Left ventricle myocardium inferior (tissue), 1 donor: Measurements from ENCODE around the gene FBXL7. TPM values are rescaled to one million over a fixed set of nuclear protein-coding genes. Genes with fewer than 3 reads are reported as not detected.

Source experiments
- DNase-seq: peaks from one replicate; pipeline ENCODE4 v3.0.0-alpha.2; 2020
- H3K27ac ChIP-seq: fragments of 200-600 bp; replicated peaks from 2 replicates; pipeline ENCODE4 v1.8.0; 2021
- H3K27me3 ChIP-seq: fragments of 200-600 bp; 2 replicates; pipeline ENCODE4 v1.8.0; 2021; ENCODE audit warnings: low read depth
- H3K36me3 ChIP-seq: fragments of 200-600 bp; 2 replicates; pipeline ENCODE4 v1.8.0; 2021
- H3K4me1 ChIP-seq: fragments of 200-600 bp; 2 replicates; pipeline ENCODE4 v1.8.0; 2021
- H3K4me3 ChIP-seq: fragments of 200-600 bp; 2 replicates; pipeline ENCODE4 v1.8.0; 2021; ENCODE audit warnings: mild to moderate bottlenecking, moderate library complexity
- H3K9me3 ChIP-seq: fragments of 200-600 bp; replicated peaks from 2 replicates; pipeline ENCODE4 v1.8.0; 2021
- CTCF ChIP-seq: fragments of 200-600 bp; IDR thresholded peaks from 2 replicates; pipeline ENCODE4 v1.8.0; 2021; ENCODE audit warnings: antibody characterized with exemption, mild to moderate bottlenecking, borderline replicate concordance
- intact Hi-C: fragments of 100-400 bp; cut with micrococcal nuclease; formaldehyde crosslinking; loops from one replicate; pipeline ENCODE4 v1.11.0; 2022
- total RNA-seq: library from RNA; stranded (reverse); fragmentation: NEBNext Ultra II Directional; extraction: Animal tissue kit (Norgen Biotek cat#: 25700); gene quantifications from one replicate; pipeline ENCODE4 v1.2.1, GENCODE V29; 2021
- donor health status: DM: no; HTN: yes; CAD: no; lungs with severe emphysema.

FBXL7 gene
- total RNA-seq, 1 donor from 2014 or later: 27.7 TPM

GRCh38 chr5:15526413-15526812 is 26.4 kb downstream of the FBXL7 start:
- no peak for TF ChIP-seq CTCF
- DNase-seq: no peak
- Histone ChIP-seq H3K27ac (no peak overlapping the region), H3K9me3 (no peaks in the 10 kb centered on the region), H3K36me3 (peaks cover 6% of the 10 kb centered on the region), H3K4me3 (no peak overlapping the region), H3K4me1 (peaks cover 57% of the 10 kb centered on the region), H3K27me3 (no peaks in the 10 kb centered on the region)
- intact Hi-C loops: no loop called here

GRCh38 chr5:15528476-15528875 is 28.5 kb downstream of the FBXL7 start:
- no peaks in the 10 kb centered on the region for H3K27me3 ChIP-seq
- H3K27ac ChIP-seq: no peak overlapping the region
- H3K4me3 ChIP-seq: no peak overlapping the region
- intact Hi-C loops: no loop called here
- peaks cover 6% of the 10 kb centered on the region for H3K36me3 ChIP-seq
- no peaks in the 10 kb centered on the region for H3K9me3 ChIP-seq
- no peak for DNase-seq
- TF ChIP-seq CTCF: no peak
- H3K4me1 ChIP-seq: peaks cover 60% of the 10 kb centered on the region

GRCh38 chr5:15529013-15529412 is 29.0 kb downstream of the FBXL7 start:
- H3K27me3 ChIP-seq: no peaks in the 10 kb centered on the region
- no peak overlapping the region for H3K4me3 ChIP-seq
- peaks cover 56% of the 10 kb centered on the region for H3K4me1 ChIP-seq
- TF ChIP-seq CTCF: no peak
- DNase-seq: no peak
- peaks cover 6% of the 10 kb centered on the region for H3K36me3 ChIP-seq
- H3K27ac ChIP-seq: no peak overlapping the region
- H3K9me3 ChIP-seq: no peaks in the 10 kb centered on the region
- intact Hi-C loops: no loop called here

GRCh38 chr5:15529821-15530220 is 29.8 kb downstream of the FBXL7 start:
- no peaks in the 10 kb centered on the region for H3K9me3 ChIP-seq
- no peaks in the 10 kb centered on the region for H3K27me3 ChIP-seq
- peaks cover 56% of the 10 kb centered on the region for H3K4me1 ChIP-seq
- intact Hi-C loops: no loop called here
- DNase-seq: no peak
- no peak overlapping the region for H3K4me3 ChIP-seq
- TF ChIP-seq CTCF: no peak
- peaks cover 5% of the 10 kb centered on the region for H3K36me3 ChIP-seq
- no peak overlapping the region for H3K27ac ChIP-seq

- peaks cover 3% of the 10 kb centered on the region for H3K36me3 ChIP-seq
- H3K9me3 ChIP-seq: no peaks in the 10 kb centered on the region
- no peak for TF ChIP-seq CTCF
- intact Hi-C loops: no loop called here
- no peak overlapping the region for H3K4me3 ChIP-seq
- DNase-seq: no peak
- H3K4me1 ChIP-seq: peaks cover 56% of the 10 kb centered on the region
- no peaks in the 10 kb centered on the region for H3K27me3 ChIP-seq
- H3K27ac ChIP-seq: no peak overlapping the region
Measured at GRCh38 chr5:15533129-15533893, 33.3 kb downstream of the FBXL7 start.
